NCI-H1092 treated with DMSO at 0.1 percent for 48 hours (cell line): ENCODE data around the gene UGDH.
"Not testable (repeated sequence)": the region's sequence is repeated elsewhere in the genome, so short reads cannot be mapped to it uniquely, and the experiment has no call there.

Experiments
- DNase-seq: peaks from one replicate; lab custom pipeline; 2025; lab: John Stamatoyannopoulos, UW

UGDH gene

DNA sequence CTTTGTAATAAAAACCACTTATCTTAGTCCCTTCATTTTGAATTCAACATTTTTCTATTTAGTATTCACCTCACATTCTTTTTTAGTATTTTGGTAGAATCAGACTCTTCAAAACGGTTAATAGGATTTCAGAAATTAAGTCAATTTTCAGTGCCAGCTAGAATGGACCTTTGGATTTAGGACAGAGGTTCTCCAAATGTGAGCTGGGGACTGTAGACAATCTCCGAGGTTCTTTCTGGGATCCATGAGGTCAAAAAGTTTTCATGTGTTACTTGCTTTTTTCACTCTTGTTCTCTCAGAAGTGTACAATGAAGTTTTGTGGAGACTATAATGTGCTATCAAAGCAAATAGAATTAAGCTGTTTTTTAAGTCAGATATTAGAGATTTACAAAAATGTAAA lies 2.3 kb upstream of the UGDH start:
- no peak for DNase-seq

DNA sequence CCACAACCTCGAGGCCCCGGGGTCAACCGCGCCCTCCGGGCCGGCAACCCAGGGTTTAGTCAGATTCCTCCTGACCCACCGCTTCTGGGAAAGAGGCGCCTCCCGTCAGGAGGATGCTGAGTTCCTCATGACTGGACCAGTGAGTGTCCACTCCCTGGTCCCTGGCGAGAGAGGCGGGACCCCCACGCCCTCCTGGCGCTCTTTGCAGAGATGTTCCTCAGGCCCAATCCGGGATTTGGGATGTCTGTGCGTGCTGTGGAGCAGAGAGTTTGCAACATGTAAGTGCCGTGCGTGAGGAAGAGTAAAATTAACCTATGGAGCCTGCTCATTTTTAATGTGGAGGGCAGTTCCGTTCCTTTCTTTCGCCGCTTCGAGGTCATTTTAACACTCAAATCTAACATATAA lies 824 bp upstream of the UGDH start:
- DNase-seq = peak; percentile 63

DNA sequence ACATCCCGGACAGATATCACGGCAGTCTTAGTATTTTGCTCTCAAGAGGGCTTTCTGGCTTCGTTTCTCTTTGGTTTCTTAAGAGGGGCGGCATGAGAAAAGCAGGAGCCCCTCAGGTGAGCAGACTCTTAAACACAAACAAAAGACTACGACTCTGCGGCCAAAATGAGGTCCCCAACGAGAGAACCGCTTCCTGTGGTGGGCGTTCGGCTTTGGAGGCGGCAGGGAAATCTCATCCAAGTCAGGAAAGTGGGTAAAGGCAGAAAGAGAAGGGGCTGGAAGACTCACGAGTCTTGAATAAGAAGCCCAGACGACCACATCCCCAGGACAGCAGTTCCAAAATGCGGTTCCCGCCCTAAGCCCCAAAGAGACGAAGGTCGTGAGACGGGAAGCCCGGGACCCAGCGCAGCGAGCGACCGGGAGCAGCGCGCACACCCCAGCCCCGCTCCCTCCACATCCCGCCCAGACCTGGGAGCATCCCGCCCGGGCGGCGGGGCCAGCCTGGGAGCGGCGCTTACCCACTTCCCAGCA lies 409 bp downstream of the UGDH start:
- DNase-seq = peak; percentile 45

DNA sequence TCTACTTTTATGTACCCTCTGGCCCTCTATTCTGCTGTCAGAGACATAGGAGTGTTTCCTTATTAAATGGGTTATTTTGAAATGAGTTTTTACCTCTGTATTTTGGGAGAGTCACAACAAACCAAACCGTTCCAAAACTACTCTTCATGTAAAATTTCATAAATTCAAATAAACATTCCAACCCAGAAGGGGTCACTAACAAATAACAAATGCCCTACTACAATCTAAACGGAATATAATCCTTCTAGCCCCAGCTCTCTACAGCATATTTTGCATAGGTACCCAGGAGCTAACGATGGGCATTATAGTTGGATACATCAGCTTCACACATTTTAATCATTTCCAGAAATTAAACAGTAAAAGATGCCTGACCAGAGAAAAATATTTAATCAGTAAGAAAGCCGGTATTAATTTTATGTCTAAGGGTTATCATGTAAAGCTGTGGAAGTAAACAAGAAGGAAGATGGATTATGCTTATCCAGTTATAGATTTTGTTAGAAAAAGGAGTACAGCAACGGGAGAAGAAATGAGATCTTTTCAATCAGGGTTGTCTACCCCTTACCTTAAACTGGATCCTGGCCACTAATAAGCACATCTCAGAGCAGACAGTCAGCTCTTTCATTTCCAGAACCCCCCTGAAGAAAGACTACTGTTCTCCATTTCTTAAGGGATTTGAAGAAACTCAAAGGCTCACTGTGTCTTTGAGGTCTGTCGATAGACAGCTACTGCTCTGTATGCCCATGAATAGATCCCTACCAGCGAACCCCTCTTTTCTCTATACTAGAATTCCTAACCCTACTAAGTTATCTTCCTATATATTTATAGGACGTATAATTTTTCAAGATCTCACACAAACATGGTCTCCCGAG lies 1.2 kb downstream of the UGDH start:
- no peak for DNase-seq

DNA sequence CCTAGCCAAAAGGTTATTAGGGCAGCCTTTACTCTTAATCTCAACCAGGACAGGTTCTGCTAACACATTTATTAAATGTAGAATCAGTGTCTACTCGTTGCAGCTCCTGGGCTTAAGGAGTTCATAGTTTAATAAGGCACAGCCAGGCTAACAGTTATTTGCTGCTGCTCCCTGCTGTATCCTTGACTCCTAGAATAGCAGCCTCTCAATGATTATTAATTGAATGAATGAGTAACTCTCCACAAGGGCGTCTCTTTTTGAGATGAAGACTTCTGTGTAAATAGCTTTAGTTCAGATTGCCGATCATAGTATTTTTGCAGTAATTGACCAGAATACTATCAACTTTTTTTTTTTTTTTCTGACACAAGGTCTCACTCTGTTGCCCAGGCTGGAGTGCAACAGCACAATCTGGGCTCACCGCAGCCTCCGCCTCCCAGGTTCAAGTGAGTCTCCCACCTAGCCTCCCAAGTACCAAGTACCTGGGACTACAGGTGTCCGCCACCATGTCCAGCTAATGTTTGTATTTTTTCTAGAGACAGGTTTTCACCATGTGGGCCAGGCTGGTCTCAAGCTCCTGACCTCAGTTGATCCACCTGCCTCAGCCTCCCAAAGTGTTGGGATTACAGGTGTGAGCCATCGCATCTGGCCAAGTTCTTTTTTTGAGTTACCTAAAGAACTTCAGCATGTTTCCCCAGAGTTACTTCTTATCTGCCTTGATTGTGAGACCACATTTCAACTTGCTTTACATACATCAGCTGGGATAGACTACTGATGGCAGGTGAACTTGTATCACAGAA lies 2.9 kb downstream of the UGDH start:
- DNase-seq = no peak

DNA sequence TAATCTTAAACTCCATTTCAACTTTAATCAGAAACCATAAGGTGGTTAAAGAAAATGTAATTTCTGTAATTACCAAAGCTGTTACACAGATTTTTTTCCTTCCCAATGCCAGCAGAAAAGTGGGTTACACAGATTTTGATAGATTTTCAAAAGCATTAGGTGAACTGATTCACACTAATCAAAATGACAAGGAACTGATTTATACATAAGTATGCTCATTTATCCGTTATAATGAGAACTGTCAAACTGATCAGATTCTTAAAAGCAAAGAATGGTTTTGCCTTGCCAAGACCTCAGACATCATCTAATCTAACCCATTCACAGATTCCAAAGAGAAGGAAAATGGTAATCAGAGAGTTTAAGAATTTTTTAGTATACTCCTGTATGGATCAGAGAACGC lies 5.2 kb downstream of the UGDH start:
- DNase-seq = no peak

DNA sequence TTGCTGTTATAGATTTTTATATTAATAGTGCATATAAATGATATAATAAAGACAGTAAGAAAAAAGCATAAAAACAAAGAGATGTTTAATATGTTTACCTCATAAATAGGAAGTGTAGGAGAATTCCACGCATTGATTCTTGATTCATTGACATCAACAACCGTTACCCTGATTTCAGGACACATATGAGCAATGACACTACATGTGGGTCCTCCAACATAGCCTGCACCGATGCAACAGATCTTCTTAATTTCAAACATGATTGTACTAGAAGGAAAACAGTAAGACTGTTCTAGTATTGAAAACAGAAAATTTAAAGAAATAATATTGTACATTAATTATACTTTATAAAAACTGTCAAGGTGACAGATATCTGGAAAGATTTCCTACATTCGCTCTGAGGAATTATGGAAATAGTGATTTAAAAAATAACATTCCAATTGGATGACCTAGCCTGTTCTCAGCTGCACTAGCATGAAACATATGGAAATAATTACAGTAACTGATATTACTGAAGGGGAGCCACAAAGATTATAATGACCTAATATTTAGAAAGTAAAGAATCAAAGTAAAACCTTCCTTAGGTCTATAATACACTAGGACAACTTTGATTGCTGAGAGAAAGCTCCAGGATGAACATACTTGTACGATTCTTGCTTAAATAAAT lies 5.9 kb downstream of the UGDH start:
- no peak for DNase-seq

DNA sequence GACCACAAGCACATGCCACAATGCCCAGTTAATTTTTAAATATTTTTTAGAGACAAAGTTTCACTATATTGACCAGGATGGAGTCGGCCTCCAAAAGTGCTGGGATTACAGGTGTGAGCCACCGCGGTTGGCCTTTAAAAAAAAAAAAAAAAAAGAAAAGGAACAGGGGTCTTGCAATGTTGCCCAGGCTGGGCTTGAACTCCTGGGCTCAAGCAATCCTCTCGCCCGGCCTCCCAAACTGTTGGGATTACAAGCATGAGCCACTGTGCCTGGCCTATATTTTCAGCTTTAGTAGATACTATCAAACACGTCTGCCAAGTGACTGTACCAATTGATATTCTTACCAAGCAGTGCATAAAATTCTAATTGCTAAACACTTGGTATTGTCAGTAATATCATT lies 8.8 kb downstream of the UGDH start:
- DNase-seq = no peak

DNA sequence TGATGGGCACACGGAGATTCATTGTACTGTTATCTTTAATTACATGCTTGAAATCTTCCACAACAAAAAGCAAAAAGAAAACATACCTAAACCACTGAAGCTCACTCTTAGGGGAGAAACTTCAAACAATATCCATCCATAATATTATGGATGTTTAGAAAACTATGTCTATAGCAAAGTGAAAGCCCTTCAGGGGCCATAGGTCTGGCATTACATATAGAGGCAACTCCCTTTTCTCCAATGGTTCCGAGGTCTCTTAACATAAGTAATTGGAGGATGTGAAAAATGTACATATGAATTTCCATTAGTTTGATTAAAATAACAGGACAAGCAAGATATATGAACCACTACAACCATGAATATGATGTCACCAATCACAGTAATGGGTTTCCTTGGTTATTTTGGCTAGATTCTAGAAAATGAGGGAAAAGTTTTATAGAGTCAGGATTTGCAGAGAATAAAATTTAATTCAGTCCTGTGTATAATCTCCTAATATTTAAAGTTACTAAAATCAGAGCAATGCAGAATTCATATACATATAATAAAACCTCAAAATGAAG lies 10.8 kb downstream of the UGDH start:
- no peak for DNase-seq

DNA sequence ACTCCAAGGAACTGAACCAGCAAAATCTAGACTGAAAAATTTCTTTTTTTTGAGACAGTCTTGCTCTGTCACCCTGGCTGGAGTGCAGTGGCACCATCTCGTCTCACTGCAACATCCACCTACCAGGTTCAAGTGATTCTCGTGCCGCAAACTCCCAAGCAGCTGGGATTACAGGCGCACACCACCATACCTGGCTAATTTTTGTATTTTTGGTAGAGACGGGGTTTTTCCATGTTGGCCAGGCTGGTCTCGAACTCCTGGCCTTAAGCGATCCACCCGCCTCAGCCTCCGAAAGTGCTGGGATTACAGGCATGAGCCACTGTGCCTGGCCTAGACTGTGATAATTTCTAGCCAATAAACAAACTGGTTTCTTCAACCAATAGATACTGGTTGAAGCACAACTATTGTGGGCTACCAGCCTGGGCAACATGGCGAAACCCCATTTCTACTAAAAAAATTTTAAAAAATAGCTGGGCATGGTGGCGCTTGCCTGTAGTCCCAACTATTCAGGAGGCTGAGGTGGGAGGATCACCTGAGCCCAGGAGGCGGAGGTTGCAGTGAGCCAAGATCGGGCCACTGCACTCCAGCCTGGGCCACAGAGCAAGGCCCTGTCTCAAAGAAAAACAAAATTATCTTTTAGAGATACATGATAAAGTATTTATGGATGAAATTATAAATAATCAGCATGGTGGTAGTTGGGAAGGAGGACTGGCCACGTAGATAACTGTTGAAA lies 11.4 kb downstream of the UGDH start:
- not testable (repeated sequence) for DNase-seq

DNA sequence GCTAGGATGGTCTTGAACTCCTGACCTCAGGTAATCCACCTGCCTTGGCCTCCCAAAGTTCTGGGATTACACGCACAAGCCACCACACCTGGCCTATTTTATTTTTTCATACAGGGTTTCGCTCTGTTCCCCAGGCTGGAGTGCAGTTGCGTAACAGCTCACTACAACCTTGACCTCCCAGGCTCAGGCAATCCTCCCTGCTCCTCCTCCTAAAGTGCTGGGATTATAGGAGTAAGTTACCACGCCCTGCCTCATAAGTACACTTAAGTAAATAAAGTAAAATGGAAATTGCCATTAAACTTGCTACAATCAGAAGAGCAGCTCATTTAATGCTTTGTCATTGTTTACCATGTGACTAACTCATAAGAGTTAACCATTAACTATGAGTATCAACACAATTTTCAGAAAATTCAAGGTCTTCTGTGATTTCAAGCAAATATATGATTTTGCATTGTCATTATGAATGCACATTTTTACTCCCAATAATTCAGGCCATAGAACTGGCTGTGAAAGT lies 12.3 kb downstream of the UGDH start:
- no peak for DNase-seq

DNA sequence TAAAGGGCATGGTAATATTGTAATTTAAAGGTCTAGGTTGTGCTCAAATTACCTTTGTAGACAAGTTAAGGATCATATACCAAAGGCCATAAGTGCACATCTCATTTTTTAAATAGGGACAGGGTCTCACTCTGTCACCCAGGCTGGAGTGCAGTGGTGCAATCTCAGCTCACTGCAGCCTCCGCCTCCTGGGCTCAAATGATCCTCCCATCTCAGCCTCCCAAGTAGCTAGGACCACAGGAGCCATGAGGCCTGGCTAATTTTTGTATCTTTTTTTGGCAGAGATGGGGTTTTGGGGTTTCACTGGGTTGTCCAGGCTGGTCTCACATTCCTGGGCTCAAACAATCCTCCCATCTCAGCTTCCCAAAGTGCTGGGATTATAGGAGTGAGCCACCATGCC lies 13.0 kb downstream of the UGDH start:
- not testable (repeated sequence) for DNase-seq

DNA sequence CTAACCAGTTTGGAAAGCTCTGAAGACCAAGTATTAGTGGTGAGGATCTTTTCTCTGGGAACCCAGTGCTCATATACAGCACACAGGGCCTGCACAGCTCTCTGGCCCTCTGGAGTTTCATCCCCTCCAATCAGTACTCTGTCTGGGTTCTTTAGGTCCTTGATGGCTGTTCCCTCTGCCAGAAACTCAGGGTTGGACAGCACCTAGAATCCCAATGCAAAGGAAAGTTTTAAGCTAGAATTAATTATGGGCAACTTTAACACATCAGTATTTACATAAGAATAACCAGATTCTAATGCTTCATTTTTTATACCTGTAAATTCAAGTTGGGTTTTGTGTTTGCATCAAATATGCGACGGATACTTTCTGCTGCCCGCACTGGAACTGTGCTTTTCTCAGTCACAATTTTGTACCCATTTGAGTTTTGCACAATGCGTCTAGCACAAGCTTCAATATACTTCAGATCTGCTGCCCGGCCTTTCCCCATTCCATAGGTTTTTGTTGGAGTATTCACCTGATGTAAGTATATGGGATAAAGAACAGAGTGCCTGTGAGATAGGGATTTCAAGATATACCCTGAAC lies 16.8 kb downstream of the UGDH start:
- DNase-seq = no peak

DNA sequence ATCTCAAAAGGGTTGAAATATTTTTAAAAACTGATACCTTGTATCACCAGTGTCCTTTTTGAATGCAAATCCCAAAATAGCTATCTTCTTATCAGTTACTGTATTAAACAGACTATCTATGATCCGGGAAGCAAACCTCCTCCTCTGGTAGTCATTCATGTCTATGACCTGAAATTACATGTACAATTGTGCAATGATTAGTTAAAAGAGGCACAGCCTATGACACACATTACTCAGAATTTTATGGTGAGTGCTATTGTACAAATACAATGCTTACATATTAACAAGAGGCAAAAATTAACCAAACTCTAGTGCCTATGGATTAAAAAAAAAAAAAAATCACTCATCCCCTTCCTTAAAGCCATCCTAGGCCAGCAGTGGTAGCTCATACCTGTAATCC lies 21.7 kb downstream of the UGDH start:
- no peak for DNase-seq

DNA sequence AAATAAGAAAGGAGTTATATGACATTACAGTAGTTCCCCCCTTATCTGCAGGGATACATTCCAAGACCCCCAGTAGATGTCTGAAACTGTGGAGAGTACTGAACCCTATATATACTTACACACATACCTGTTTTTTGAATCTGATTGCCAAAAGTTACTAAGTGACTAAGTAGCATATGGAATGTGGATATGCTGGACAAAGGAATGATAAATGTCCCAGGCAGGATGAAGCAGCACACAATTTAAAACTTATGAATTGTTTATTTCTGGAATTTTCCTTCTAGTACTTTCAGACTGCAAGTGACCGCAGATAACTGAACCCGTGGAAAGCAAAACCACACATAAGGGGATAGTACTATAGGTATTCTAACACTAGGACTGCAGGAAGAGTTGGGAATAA lies 22.7 kb downstream of the UGDH start:
- DNase-seq = no peak

DNA sequence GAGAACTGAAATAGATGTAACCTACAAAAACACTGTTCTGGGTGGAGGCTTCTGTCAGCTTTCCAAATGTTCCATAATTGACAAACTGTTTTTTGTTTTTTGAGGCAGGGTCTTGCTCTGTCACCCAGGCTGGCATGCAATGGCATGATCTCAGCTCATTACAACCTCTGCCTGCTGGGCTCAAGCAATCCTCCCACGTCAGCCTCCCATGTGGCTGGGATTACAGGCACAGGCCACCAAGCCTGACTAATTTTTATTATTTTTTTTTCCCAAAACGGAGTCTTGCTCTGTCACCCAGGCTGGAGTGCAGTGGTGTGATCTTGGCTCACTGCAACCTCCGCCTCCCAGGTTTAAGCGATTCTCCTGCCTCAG lies 24.6 kb downstream of the UGDH start:
- DNase-seq = not testable (repeated sequence)

DNA sequence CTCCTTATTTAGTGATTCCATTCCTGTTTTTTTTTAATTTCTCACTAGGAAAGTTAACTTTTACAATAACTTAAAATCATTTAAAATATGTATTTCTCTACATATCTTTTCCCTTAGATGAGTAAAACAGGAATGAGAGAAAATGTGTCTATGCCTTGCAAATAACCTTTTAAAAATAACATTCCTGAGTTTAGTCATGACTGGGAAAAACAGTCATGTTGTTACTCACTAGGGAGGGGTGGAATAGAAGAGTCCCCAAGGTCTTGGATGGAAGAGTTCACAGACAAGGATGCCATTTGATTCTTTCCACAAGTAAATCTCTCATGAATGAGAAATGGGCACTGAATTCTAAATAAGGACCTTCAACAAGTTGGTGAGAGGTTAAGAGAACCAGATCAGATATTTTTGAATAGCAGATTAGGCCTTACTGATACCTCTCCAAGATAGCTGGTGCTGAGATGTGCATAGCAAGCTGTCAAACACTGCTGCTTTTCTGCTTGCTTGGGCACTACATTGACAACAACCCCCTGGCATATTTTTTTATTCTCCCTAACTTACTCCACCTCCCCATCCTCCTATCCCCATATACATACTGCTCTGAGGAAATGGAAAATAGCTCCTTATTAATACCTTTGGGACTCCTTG lies 25.1 kb downstream of the UGDH start:
- DNase-seq = no peak

DNA sequence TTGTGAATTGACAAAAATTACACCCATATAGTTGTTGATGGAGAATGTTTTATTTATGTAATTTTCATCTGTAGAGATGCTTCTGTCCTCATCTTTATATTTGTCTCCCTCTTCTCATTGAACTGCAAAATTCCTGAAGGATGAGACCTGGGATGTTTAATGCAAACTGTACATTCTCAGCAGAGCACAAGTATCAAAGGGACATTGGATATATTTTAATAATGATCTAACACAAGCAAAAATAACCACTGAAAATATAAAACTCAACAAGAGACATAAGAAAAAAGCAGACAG lies 28.6 kb downstream of the UGDH start:
- DNase-seq = no peak

DNA sequence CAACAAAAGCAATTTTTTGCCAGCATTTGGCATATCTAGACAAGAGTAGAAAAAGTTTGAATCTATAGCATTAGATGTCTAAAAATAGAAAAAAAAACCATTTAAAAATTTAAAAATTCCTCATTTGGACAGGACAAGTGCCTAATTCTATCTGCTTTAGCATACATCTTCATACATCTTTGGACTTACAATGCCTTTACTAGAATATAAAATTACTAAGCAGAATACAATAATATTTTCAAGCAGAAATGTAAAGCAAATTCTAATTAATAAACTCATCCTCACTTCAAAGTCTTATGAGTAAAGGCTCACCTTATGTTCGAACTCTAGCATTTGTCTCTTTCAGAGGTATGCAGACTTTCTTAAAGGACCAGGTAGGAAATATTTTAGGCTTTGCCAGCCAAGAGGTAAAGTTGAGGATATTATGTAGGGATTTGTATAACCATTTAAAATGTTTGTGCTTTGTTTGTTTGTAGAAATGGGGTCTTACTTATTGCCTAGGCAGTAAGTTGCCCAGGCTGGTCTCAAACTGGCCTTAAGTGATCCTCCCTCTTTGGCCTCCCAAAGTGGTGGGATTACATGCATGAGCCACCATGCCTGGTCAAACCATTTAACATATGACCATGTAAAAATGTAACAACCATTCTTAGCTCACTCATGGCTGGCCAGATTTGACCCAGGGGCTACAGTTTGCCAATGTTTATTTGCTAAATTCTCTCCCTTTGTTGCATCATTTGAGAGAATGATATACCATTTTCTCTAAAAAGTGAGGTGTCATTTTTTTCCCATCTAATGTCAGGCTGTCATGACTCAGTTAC lies 29.1 kb downstream of the UGDH start:
- DNase-seq = no peak
